GM21786 (cell line): ENCODE data around the gene SAMD4A.

ENCODE experiments used
- ATAC-seq: cut with Tn5 transposase; IDR thresholded peaks from one replicate; pipeline ENCODE4 v1.9.1; 2021; ENCODE audit not compliant: unreplicated experiment

SAMD4A gene

GRCh38 chr14:54652188-54652587 lies 85.3 kb downstream of the SAMD4A start:
- no peak for ATAC-seq

- no peak for ATAC-seq
These were observed 85.7 kb downstream of the SAMD4A start for GRCh38 chr14:54652605-54653052.

GRCh38 chr14:54653712-54654469 lies 87.0 kb downstream of the SAMD4A start:
- no peak for ATAC-seq

GRCh38 chr14:54654605-54655004 lies 87.7 kb downstream of the SAMD4A start:
- no peak for ATAC-seq

GRCh38 chr14:54658836-54659235 lies 91.9 kb downstream of the SAMD4A start:
- ATAC-seq = no peak

GRCh38 chr14:54659365-54659764 lies 92.4 kb downstream of the SAMD4A start:
- ATAC-seq = no peak

GRCh38 chr14:54660604-54661111 lies 93.7 kb downstream of the SAMD4A start:
- no peak for ATAC-seq

GRCh38 chr14:54662491-54663133 lies 95.7 kb downstream of the SAMD4A start:
- ATAC-seq = no peak

- ATAC-seq = no peak
These were observed 98.0 kb downstream of the SAMD4A start for GRCh38 chr14:54664961-54665360.

GRCh38 chr14:54665946-54666345 lies 99.0 kb downstream of the SAMD4A start:
- ATAC-seq = no peak

GRCh38 chr14:54667026-54667744 lies 100.3 kb downstream of the SAMD4A start:
- no peak for ATAC-seq

- ATAC-seq = no peak
These were observed 100.8 kb downstream of the SAMD4A start for GRCh38 chr14:54667764-54668163.

- ATAC-seq = no peak
These were observed 103.0 kb downstream of the SAMD4A start for GRCh38 chr14:54669721-54670561.

- ATAC-seq = no peak
These were observed 104.6 kb downstream of the SAMD4A start for GRCh38 chr14:54671537-54671936.

GRCh38 chr14:54672181-54672580 lies 105.3 kb downstream of the SAMD4A start:
- no peak for ATAC-seq

GRCh38 chr14:54672688-54673087 lies 105.8 kb downstream of the SAMD4A start:
- no peak for ATAC-seq

- no peak for ATAC-seq
These were observed 106.5 kb downstream of the SAMD4A start for GRCh38 chr14:54673193-54674045.

- ATAC-seq = no peak
These were observed 107.3 kb downstream of the SAMD4A start for GRCh38 chr14:54674046-54674741.
